Posterior vena cava (tissue), 2 donors: ENCODE data around the gene NAT16. TPM values are rescaled to one million over a fixed set of nuclear protein-coding genes. Genes with fewer than 3 reads are reported as not detected.
A peak's percentile ranks its signal among the peaks of the same experiment; 100 is the strongest.
"Not testable (repeated sequence)": the region's sequence is repeated elsewhere in the genome, so short reads cannot be mapped to it uniquely, and the experiment has no call there.

Experiments used
- DNase-seq: peaks from one replicate; pipeline ENCODE4 v3.0.0-alpha.2; 2020; ENCODE audit warnings: low spot score
- intact Hi-C, 2 donors: fragments of 100-400 bp; cut with DNase I; formaldehyde crosslinking; loops; one replicate each; pipeline versions ENCODE4 v1.14.1 to v1.14.2; 2022 to 2023
- microRNA-seq, 2 donors: library from miRNA; unstranded; fragments of <30 nt; microRNA quantifications; one replicate each; pipeline ENCODE4 v1.2.0, GENCODE V29; 2020 to 2021; ENCODE audit warnings: borderline microRNAs expressed in 2 of 2
- total RNA-seq, 2 donors: library from RNA; stranded (reverse); fragmentation: NEBNext Ultra II Directional; extraction: Animal tissue kit (Norgen Biotek cat#: 25700); gene quantifications; one replicate each; pipeline ENCODE4 v1.2.1, GENCODE V29; 2021
- donor health status: DM: yes; HTN: yes; CAD: no.
- donor health status: DM: yes; HTN: yes; CAD: no.

The NAT16 gene
- total RNA-seq, 2 donors from 2014 or later = not detected

- intact Hi-C loops = no loop called here
- peak; percentile 96 for DNase-seq
Observed at GRCh38 chr7:101121991-101122932, 57.8 kb downstream of the NAT16 start.

- intact Hi-C loops = not testable (repeated sequence)
Observed at GRCh38 chr7:101121631-101121990, 58.5 kb downstream of the NAT16 start.

More at GRCh38 chr7:101121631-101121990, 58.5 kb downstream of the NAT16 start:
- not testable (repeated sequence) for DNase-seq

Small RNA genes lying within 50 kb of the gene (microRNA-seq; reads per million reads assigned to microRNA genes)
- gene MIR4653 = 0 to 0.26 reads per million in 2 donors

Other genes starting within 250 kb of the NAT16 start
- under 1 TPM; 0.52 to 0.74 TPM for gene MUC3A, start 230.8 kb downstream of the NAT16 start, total RNA-seq
- 1 to 10 TPM in 1 of 2 donors, under 1 TPM in 1; 0.62 to 1.5 TPM for gene MUC12, start 210.7 kb downstream of the NAT16 start, total RNA-seq
- gene MUC17, start 160.2 kb downstream of the NAT16 start, total RNA-seq = under 1 TPM in 1 of 2 donors, not detected in 1; 0.05 TPM
- 10 to 100 TPM; 33.0 to 38.2 TPM for gene TRIM56, start 94.8 kb downstream of the NAT16 start, total RNA-seq
- 100 to 1,000 TPM in 1 of 2 donors, 10 to 100 TPM in 1; 77.3 to 240 TPM for gene SERPINE1, start 53.2 kb downstream of the NAT16 start, total RNA-seq
- gene AP1S1, start 25.8 kb downstream of the NAT16 start, total RNA-seq = 10 to 100 TPM; 21.5 to 22.7 TPM
- gene VGF, start 14.7 kb downstream of the NAT16 start, total RNA-seq = not detected
- not detected for gene MOGAT3, start 20.7 kb upstream of the NAT16 start, total RNA-seq
- gene PLOD3, start 37.3 kb upstream of the NAT16 start, total RNA-seq = 10 to 100 TPM; 59.6 to 64.3 TPM
- 10 to 100 TPM; 44.6 to 50.4 TPM for gene ZNHIT1, start 37.9 kb upstream of the NAT16 start, total RNA-seq
- gene CLDN15, start 57.5 kb upstream of the NAT16 start, total RNA-seq = 1 to 10 TPM; 4.9 to 5.1 TPM
- 100 to 1,000 TPM; 166 to 181 TPM for gene FIS1, start 64.8 kb upstream of the NAT16 start, total RNA-seq
- gene IFT22, start 141.5 kb upstream of the NAT16 start, total RNA-seq = 10 to 100 TPM; 15.0 to 24.3 TPM
- not detected for gene COL26A1, start 182.6 kb upstream of the NAT16 start, total RNA-seq